HepG2 (cell line): ENCODE measurements around the gene ZNF175. TPM values are rescaled to one million over a fixed set of nuclear protein-coding genes. Genes with fewer than 3 reads are reported as not detected.

Experiments used
- ETV5 ChIP-seq: IDR thresholded peaks from 2 replicates; pipeline ENCODE4 v1.6.1; 2018; ENCODE audit warnings: missing biosample characterization, missing genetic modification reagents, inconsistent platforms, borderline replicate concordance
- FOXK1 ChIP-seq: sonication (generic); formaldehyde crosslinking; IDR thresholded peaks from 2 replicates; pipeline ENCODE4 v1.4.0; 2020; ENCODE audit warnings: low read depth, missing genetic modification reagents, borderline replicate concordance
- FOXO1 ChIP-seq: sonication (generic); formaldehyde crosslinking; IDR thresholded peaks from 2 replicates; pipeline ENCODE4 v1.4.0; 2020; ENCODE audit warnings: missing genetic modification reagents
- GABPB1 ChIP-seq: IDR thresholded peaks from 2 replicates; pipeline ENCODE4 v1.6.1; 2016; ENCODE audit warnings: mild to moderate bottlenecking, missing genetic modification reagents, moderate library complexity, missing compliant biosample characterization
- HDAC2 ChIP-seq: sonication (generic); formaldehyde crosslinking; IDR thresholded peaks from 2 replicates; pipeline ENCODE4 v1.4.0; 2020; ENCODE audit warnings: missing genetic modification reagents
- HHEX ChIP-seq: IDR thresholded peaks from 2 replicates; pipeline ENCODE4 v1.6.1; 2016; ENCODE audit warnings: control low read depth
- ZNF235 ChIP-seq: sonication (generic); formaldehyde crosslinking; IDR thresholded peaks from 2 replicates; pipeline ENCODE4 v1.8.1; 2023; ENCODE audit warnings: mild to moderate bottlenecking, missing genetic modification reagents, borderline replicate concordance
- ZNF619 ChIP-seq: sonication (generic); formaldehyde crosslinking; IDR thresholded peaks from 2 replicates; pipeline ENCODE4 v1.4.0; 2020; ENCODE audit warnings: mild to moderate bottlenecking, missing genetic modification reagents
- polyA plus RNA-seq, 8 experiments: library from polyadenylated mRNA; depleted of rRNA in 3 of 8; stranded (reverse) in 7 of 8; unstranded in 1 of 8; fragments of >200 nt; fragmentation: Illumina TruSeq in 4 of 8; extraction: Trizol in 4 of 8; gene quantifications; 2 replicates each; pipeline versions ENCODE4 v1.2.1 to v1.2.3, GENCODE V29; 2011 to 2016; ENCODE audit warnings: low read depth in 4 of 8, missing spikeins in 1 of 8, mixed read lengths in 1 of 8; ENCODE audit not compliant: insufficient read depth in 1 of 8
- total RNA-seq, 5 experiments: library from RNA; depleted of rRNA; stranded (reverse); fragments of >200 nt; fragmentation: Illumina TruSeq; extraction: Trizol; gene quantifications; 2 replicates each; pipeline ENCODE4 v1.2.3, GENCODE V29; 2016; ENCODE audit warnings: low read depth in 1 of 5
- TF ChIP-seq, protein P1 (sequence below): sonication (generic); formaldehyde crosslinking; IDR thresholded peaks from 2 replicates; pipeline ENCODE4 v1.4.0; 2020; ENCODE audit warnings: missing genetic modification reagents, borderline replicate concordance
- TF ChIP-seq, protein P2 (sequence below): sonication (generic); formaldehyde crosslinking; IDR thresholded peaks from 2 replicates; pipeline ENCODE4 v1.8.1; 2023; ENCODE audit warnings: mild to moderate bottlenecking, missing genetic modification reagents
- TF ChIP-seq, protein P3 (sequence below): fragments of 450-650 bp; IDR thresholded peaks from 2 replicates; pipeline ENCODE4 v1.6.1; 2016
- TF ChIP-seq, protein P4 (sequence below): sonication (generic); formaldehyde crosslinking; IDR thresholded peaks from 2 replicates; pipeline ENCODE4 v1.5.0; 2020; ENCODE audit warnings: mild to moderate bottlenecking, missing genetic modification reagents, borderline replicate concordance

ZNF175 gene
- total and polyA plus RNA-seq, 2 of the 13 experiments (the other 11 are each of a cell fraction or from before 2014, with no cell fraction given): 1.2 to 1.5 TPM

DNA sequence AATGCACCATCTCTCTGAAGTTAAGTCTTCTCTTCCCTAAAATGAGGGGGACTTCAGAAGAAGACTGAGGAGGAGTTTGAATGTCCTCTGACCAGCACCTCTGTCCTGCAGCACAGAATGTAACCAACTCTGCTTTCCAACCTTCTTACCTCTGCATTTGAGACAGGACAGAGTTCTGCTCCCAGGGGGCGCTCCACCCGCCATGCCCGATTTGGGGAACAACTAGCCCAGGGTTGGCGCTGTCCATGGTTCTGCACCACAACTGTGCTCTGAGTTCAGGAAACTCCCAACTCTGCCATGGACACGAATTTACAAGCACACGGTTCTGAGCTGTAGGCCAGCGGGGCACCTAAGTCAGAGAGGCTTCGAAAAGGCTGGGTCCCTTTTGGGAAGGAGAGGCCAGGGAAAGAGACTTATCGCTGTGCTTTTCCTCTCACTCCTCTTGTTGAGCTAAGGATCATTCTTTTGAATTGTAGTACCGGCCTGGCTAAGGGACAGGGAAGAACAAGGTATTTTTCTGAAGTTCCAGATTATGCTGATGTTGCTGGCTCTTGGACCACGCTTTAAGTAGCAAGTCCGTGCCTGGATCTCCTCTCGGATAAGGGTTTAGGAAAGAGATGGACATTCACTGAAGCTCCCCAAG lies 37.0 kb downstream of the ZNF175 start (continued):
- TF ChIP-seq FOXO1 (CRISPR knock-in tag): peak; percentile 75
- TF ChIP-seq, protein P1, sequence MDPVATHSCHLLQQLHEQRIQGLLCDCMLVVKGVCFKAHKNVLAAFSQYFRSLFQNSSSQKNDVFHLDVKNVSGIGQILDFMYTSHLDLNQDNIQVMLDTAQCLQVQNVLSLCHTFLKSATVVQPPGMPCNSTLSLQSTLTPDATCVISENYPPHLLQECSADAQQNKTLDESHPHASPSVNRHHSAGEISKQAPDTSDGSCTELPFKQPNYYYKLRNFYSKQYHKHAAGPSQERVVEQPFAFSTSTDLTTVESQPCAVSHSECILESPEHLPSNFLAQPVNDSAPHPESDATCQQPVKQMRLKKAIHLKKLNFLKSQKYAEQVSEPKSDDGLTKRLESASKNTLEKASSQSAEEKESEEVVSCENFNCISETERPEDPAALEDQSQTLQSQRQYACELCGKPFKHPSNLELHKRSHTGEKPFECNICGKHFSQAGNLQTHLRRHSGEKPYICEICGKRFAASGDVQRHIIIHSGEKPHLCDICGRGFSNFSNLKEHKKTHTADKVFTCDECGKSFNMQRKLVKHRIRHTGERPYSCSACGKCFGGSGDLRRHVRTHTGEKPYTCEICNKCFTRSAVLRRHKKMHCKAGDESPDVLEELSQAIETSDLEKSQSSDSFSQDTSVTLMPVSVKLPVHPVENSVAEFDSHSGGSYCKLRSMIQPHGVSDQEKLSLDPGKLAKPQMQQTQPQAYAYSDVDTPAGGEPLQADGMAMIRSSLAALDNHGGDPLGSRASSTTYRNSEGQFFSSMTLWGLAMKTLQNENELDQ (CRISPR knock-in tag): peak; percentile 99
- peak; percentile 68; the same call in 1 of the 2 replicates for TF ChIP-seq ZNF235 (CRISPR knock-in tag)
- peak; percentile 95 for TF ChIP-seq HDAC2 (CRISPR knock-in tag)
- TF ChIP-seq ZNF619 (CRISPR knock-in tag): 0 out of 2 replicates have a peak, but pooled peaks have one; percentile 46
- TF ChIP-seq, protein P2, sequence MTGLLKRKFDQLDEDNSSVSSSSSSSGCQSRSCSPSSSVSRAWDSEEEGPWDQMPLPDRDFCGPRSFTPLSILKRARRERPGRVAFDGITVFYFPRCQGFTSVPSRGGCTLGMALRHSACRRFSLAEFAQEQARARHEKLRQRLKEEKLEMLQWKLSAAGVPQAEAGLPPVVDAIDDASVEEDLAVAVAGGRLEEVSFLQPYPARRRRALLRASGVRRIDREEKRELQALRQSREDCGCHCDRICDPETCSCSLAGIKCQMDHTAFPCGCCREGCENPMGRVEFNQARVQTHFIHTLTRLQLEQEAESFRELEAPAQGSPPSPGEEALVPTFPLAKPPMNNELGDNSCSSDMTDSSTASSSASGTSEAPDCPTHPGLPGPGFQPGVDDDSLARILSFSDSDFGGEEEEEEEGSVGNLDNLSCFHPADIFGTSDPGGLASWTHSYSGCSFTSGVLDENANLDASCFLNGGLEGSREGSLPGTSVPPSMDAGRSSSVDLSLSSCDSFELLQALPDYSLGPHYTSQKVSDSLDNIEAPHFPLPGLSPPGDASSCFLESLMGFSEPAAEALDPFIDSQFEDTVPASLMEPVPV (CRISPR knock-in tag): peak; percentile 58; the same call in 1 of the 2 replicates
- TF ChIP-seq, protein P3, sequence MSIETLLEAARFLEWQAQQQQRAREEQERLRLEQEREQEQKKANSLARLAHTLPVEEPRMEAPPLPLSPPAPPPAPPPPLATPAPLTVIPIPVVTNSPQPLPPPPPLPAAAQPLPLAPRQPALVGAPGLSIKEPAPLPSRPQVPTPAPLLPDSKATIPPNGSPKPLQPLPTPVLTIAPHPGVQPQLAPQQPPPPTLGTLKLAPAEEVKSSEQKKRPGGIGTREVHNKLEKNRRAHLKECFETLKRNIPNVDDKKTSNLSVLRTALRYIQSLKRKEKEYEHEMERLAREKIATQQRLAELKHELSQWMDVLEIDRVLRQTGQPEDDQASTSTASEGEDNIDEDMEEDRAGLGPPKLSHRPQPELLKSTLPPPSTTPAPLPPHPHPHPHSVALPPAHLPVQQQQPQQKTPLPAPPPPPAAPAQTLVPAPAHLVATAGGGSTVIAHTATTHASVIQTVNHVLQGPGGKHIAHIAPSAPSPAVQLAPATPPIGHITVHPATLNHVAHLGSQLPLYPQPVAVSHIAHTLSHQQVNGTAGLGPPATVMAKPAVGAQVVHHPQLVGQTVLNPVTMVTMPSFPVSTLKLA: no peak
- TF ChIP-seq, protein P4, sequence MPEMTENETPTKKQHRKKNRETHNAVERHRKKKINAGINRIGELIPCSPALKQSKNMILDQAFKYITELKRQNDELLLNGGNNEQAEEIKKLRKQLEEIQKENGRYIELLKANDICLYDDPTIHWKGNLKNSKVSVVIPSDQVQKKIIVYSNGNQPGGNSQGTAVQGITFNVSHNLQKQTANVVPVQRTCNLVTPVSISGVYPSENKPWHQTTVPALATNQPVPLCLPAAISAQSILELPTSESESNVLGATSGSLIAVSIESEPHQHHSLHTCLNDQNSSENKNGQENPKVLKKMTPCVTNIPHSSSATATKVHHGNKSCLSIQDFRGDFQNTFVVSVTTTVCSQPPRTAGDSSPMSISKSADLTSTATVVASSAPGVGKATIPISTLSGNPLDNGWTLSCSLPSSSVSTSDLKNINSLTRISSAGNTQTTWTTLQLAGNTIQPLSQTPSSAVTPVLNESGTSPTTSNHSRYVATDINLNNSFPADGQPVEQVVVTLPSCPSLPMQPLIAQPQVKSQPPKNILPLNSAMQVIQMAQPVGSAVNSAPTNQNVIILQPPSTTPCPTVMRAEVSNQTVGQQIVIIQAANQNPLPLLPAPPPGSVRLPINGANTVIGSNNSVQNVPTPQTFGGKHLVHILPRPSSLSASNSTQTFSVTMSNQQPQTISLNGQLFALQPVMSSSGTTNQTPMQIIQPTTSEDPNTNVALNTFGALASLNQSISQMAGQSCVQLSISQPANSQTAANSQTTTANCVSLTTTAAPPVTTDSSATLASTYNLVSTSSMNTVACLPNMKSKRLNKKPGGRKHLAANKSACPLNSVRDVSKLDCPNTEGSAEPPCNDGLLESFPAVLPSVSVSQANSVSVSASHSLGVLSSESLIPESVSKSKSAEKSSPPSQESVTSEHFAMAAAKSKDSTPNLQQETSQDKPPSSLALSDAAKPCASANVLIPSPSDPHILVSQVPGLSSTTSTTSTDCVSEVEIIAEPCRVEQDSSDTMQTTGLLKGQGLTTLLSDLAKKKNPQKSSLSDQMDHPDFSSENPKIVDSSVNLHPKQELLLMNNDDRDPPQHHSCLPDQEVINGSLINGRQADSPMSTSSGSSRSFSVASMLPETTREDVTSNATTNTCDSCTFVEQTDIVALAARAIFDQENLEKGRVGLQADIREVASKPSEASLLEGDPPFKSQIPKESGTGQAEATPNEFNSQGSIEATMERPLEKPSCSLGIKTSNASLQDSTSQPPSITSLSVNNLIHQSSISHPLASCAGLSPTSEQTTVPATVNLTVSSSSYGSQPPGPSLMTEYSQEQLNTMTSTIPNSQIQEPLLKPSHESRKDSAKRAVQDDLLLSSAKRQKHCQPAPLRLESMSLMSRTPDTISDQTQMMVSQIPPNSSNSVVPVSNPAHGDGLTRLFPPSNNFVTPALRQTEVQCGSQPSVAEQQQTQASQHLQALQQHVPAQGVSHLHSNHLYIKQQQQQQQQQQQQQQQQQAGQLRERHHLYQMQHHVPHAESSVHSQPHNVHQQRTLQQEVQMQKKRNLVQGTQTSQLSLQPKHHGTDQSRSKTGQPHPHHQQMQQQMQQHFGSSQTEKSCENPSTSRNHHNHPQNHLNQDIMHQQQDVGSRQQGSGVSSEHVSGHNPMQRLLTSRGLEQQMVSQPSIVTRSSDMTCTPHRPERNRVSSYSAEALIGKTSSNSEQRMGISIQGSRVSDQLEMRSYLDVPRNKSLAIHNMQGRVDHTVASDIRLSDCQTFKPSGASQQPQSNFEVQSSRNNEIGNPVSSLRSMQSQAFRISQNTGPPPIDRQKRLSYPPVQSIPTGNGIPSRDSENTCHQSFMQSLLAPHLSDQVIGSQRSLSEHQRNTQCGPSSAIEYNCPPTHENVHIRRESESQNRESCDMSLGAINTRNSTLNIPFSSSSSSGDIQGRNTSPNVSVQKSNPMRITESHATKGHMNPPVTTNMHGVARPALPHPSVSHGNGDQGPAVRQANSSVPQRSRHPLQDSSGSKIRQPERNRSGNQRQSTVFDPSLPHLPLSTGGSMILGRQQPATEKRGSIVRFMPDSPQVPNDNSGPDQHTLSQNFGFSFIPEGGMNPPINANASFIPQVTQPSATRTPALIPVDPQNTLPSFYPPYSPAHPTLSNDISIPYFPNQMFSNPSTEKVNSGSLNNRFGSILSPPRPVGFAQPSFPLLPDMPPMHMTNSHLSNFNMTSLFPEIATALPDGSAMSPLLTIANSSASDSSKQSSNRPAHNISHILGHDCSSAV (CRISPR knock-in tag): no peak
- TF ChIP-seq FOXK1 (CRISPR knock-in tag): peak; percentile 78; the same call in 1 of the 2 replicates
- no peak for TF ChIP-seq HHEX (CRISPR knock-in tag)
- peak; percentile 61; the same call in 1 of the 2 replicates for TF ChIP-seq ETV5 (CRISPR knock-in tag)
- peak; percentile 45; the same call in 1 of the 2 replicates for TF ChIP-seq GABPB1 (CRISPR knock-in tag)
